Sigmoid colon (tissue), 3 donors: ENCODE results near the gene IRF7.

ENCODE experiments used
- CTCF ChIP-seq, 4 experiments: fragments of 450-650 bp in 3 of 4; fragments of 200-600 bp in 1 of 4; IDR thresholded peaks; one replicate each; pipeline ENCODE4 v1.5.1; 2016 to 2019; ENCODE audit warnings: antibody characterized with exemption in 4 of 4, mild to moderate bottlenecking in 3 of 4, moderate library complexity in 2 of 4
- POLR2A ChIP-seq, 2 donors: fragments of 450-650 bp; IDR thresholded peaks; one replicate each; pipeline ENCODE4 v1.6.1; 2016; ENCODE audit warnings: antibody characterized with exemption in 2 of 2, mild to moderate bottlenecking in 2 of 2, moderate library complexity in 2 of 2

GRCh38 chr11:657691-658126 lies 42.0 kb upstream of the IRF7 start:
- no peak for TF ChIP-seq CTCF (IDR thresholded peaks at IDR 0.05)
- no peak for TF ChIP-seq POLR2A (IDR thresholded peaks at IDR 0.05)
